ENCODE data around the gene IGFBP2.

IGFBP2 gene

DNA sequence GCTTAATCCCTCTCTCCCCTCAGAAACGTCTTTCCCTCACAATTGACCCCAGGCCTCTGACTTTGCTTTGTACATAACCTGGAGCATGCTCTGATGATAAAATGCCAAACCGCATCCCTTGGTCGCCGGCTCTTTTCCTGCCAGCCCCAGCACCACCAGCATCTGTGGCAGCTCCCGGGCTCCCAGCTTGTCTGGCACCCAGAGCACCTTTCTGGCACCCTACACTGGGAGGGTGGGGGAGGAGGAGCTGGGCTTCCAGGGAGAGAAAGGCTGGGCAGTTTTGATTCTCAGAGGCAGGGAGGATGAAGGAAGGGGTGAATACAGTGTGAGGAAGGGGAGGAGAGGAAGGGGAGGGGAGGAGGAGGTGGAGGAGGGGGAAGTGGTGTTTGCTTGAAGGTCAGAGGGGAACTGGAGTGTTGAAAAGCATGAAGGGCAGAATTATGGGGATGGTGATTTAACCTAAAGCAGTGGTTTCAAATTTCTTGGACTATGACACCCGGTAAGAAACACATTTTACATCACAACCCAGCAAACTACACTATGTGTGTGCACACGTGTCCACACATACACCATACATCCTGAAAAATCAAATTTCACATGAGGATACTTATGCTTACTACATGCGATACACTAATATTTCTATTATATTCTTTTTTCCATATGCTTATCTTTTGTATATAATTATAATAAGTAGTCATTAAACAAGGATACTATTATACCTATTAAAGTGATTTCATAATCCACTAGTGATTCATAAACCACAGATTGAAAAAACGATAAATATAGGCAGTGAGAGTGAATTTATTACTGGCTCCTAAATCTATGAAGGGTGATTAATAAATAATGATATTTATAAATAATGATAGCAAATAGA is 30.0 kb upstream of the IGFBP2 start:
- TF ChIP-seq, protein P1, sequence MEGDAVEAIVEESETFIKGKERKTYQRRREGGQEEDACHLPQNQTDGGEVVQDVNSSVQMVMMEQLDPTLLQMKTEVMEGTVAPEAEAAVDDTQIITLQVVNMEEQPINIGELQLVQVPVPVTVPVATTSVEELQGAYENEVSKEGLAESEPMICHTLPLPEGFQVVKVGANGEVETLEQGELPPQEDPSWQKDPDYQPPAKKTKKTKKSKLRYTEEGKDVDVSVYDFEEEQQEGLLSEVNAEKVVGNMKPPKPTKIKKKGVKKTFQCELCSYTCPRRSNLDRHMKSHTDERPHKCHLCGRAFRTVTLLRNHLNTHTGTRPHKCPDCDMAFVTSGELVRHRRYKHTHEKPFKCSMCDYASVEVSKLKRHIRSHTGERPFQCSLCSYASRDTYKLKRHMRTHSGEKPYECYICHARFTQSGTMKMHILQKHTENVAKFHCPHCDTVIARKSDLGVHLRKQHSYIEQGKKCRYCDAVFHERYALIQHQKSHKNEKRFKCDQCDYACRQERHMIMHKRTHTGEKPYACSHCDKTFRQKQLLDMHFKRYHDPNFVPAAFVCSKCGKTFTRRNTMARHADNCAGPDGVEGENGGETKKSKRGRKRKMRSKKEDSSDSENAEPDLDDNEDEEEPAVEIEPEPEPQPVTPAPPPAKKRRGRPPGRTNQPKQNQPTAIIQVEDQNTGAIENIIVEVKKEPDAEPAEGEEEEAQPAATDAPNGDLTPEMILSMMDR (IDR thresholded peaks at IDR 0.05; ENCODE audit: low read length, missing control alignments) = no peak
- DNase-seq (ENCODE audit: low read depth) = no peak
- H3K4me3 ChIP-seq (replicated peaks; ENCODE audit: low read depth, low read length) = no peak overlapping the region

DNA sequence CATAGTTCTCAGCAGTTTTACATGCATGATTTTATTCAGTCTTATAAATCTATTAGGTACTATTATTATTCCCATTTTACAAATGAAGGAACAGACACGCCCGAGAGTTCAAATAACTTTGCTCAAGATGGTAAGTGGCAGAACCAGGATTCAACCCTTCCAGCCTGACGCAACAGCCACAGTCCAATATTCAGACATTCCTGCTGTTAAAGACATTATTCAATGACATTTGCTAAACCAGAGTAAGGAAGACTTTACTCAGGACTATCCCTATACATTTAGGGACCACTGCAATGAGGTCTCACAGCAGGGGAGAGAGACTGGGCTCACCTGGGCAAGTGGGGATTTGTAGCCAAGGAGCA is 29.4 kb upstream of the IGFBP2 start:
- DNase-seq (ENCODE audit: low read depth) = no peak
- TF ChIP-seq, protein P1 (IDR thresholded peaks at IDR 0.05; ENCODE audit: low read length, missing control alignments) = no peak
- no peak overlapping the region for H3K4me3 ChIP-seq (replicated peaks; ENCODE audit: low read depth, low read length)

DNA sequence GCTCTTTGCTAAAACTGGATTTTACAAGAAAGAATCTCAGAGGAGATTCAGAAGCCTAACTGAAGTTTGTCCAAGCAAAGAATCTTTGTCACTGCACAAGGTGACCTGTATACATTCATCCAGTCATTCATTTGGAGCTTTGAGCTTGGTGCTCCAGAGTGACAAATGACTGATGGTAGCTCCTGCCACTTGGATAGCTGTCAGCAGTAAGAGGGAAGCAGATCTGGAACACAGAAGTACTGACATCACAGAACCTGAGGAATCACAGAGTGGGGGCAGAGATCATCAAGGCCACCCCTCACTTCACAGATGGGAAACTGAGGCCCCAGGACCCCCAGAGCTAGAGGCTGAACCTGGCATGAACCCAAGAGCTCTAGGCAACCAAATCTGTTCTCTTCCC is 28.8 kb upstream of the IGFBP2 start:
- DNase-seq (ENCODE audit: low read depth) = no peak
- H3K4me3 ChIP-seq (replicated peaks; ENCODE audit: low read depth, low read length) = no peak overlapping the region
- TF ChIP-seq, protein P1 (IDR thresholded peaks at IDR 0.05; ENCODE audit: low read length, missing control alignments) = no peak

DNA sequence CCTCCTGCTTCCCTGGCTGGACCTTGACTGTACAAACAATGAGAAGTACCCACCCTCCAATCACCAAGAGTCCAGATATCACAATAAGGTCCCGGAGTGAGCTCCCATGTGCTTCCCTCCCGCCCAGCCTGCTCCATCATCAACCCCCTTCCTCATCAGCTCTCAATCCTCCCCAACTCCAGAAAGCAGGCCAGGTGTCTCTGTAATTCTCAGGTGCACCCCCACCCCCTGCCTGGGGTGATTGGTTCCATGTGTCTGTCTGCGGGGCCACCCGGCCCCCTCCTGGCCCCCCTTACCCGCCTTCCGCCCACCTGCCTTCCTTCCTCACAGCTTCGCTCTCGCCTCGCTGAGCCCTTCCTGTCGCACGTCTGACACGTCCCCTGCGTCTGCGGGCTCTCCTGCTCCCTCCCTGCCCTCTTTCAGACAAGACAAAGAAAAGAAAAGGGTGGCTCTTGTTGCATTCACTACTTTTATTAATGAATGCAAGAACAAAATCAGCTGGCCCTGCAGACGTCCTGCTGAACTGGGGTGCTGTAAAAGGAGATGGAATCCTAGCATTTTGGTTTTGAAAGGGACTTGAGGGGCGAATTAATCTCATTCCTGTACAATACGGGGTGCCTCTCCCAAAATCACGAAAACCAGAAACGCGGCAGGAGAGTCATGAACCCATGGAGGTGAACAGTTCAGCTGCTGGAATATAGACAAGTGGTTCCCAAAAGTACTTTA is 26.5 kb upstream of the IGFBP2 start:
- TF ChIP-seq, protein P1 (IDR thresholded peaks at IDR 0.05; ENCODE audit: low read length, missing control alignments) = no peak
- H3K4me3 ChIP-seq (replicated peaks; ENCODE audit: low read depth, low read length) = no peak overlapping the region
- no peak for DNase-seq (ENCODE audit: low read depth)

DNA sequence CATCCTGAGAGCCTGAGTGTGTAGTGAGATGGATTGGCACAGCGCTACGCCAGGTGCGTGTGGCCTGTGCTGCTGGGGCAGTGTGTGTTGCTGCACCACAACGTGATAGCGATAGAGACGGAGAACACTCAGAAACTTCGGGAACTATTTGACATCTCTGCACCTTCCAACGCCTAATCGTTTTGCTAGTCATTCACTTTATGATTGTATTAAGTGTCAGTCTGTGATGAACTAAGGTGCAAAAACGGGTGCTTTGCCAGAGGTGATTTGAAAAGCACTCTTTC is 26.0 kb upstream of the IGFBP2 start:
- TF ChIP-seq, protein P1 (IDR thresholded peaks at IDR 0.05; ENCODE audit: low read length, missing control alignments) = no peak
- no peak overlapping the region for H3K4me3 ChIP-seq (replicated peaks; ENCODE audit: low read depth, low read length)
- DNase-seq (ENCODE audit: low read depth) = no peak

DNA sequence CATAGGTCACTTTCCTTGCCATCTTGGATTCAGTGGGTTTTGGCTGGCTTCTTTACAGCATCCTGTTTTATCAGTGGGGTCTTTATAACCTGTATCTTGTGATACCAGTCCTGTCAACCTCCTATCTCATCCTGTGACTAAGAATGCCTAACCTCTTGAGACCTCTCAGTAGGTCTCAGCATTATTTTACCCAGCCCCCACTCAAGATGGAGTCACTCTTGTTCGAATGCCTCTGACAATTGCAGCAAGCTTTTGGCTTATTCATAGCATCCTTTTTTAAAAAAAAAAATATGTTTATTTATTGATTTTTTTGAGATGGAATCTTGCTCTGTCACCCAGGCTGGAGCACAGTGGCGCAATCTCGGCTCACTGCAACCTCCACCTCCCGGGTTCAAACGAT is 24.7 kb upstream of the IGFBP2 start:
- TF ChIP-seq, protein P1 (IDR thresholded peaks at IDR 0.05; ENCODE audit: low read length, missing control alignments) = no peak
- H3K4me3 ChIP-seq (replicated peaks; ENCODE audit: low read depth, low read length) = no peak overlapping the region
- no peak for DNase-seq (ENCODE audit: low read depth)

All from fibroblast of pulmonary artery (primary cell).